Neural cell (in vitro differentiated cells): ENCODE measurements around the gene TSPAN9. TPM values are rescaled to one million over a fixed set of nuclear protein-coding genes. Genes with fewer than 3 reads are reported as not detected.

Source experiments
- H2AFZ ChIP-seq: fragments of 200-600, 300-800 bp; sonication (generic), shearing (Covaris generic); 2 replicates; pipeline ENCODE4 v1.6.0; 2014; ENCODE audit warnings: low read depth, mild to moderate bottlenecking, antibody characterized with exemption, low read length, moderate library complexity
- H3F3A ChIP-seq: fragments of 200-600 bp; shearing (Covaris generic); 2 replicates; pipeline ENCODE4 v1.6.1; 2016; ENCODE audit warnings: mild to moderate bottlenecking, moderate library complexity, mixed read lengths, antibody characterized with exemption, low read length; ENCODE audit not compliant: insufficient read depth, poor library complexity, severe bottlenecking
- H3K27ac ChIP-seq: fragments of 200-600, 300-800 bp; sonication (generic), shearing (Covaris generic); 2 replicates; pipeline ENCODE4 v1.5.1; 2014; ENCODE audit warnings: mild to moderate bottlenecking, low read length, moderate library complexity
- H3K27me3 ChIP-seq: fragments of 300-800, 200-600 bp; sonication (generic), shearing (Covaris generic); 2 replicates; pipeline ENCODE4 v1.6.0; 2014; ENCODE audit warnings: mild to moderate bottlenecking, low read depth, low read length, moderate library complexity; ENCODE audit not compliant: insufficient read depth
- H3K36me3 ChIP-seq: fragments of 300-800, 200-600 bp; sonication (generic), shearing (Covaris generic); 2 replicates; pipeline ENCODE4 v1.5.1; 2014; ENCODE audit warnings: mild to moderate bottlenecking, antibody characterized with exemption, low read length, moderate library complexity; ENCODE audit not compliant: insufficient read depth
- H3K4me2 ChIP-seq: fragments of 300-800, 200-600 bp; sonication (generic), shearing (Covaris generic); 2 replicates; pipeline ENCODE4 v1.6.0; 2014; ENCODE audit warnings: mild to moderate bottlenecking, low read length
- H3K4me3 ChIP-seq: fragments of 300-800, 200-600 bp; sonication (generic), shearing (Covaris generic); 2 replicates; pipeline ENCODE4 v1.5.1; 2014; ENCODE audit warnings: mild to moderate bottlenecking, low read length, moderate library complexity
- H3K79me2 ChIP-seq: fragments of 200-600 bp; shearing (Covaris generic); replicated peaks from 2 replicates; pipeline ENCODE4 v1.6.0; 2014; ENCODE audit warnings: mild to moderate bottlenecking, low read length, moderate library complexity; ENCODE audit not compliant: insufficient read depth
- H3K9ac ChIP-seq: fragments of 300-800, 200-600 bp; sonication (generic), shearing (Covaris generic); 2 replicates; pipeline ENCODE4 v1.6.1; 2016; ENCODE audit warnings: mild to moderate bottlenecking, low read length, mixed read lengths
- H3K9me2 ChIP-seq: fragments of 200-600 bp; shearing (Covaris generic); 2 replicates; pipeline ENCODE4 v1.6.1; 2016; ENCODE audit warnings: mild to moderate bottlenecking, low read length, mixed read lengths; ENCODE audit not compliant: insufficient read depth
- H3K9me3 ChIP-seq: fragments of 200-600, 300-800 bp; sonication (generic), shearing (Covaris generic); 2 replicates; pipeline ENCODE4 v1.6.1; 2016; ENCODE audit warnings: mild to moderate bottlenecking, mixed run types, low read length, moderate library complexity, mixed read lengths
- H4K20me1 ChIP-seq: fragments of 200-600 bp; shearing (Covaris generic); 2 replicates; pipeline ENCODE4 v1.6.1; 2016; ENCODE audit warnings: mild to moderate bottlenecking, mixed run types; ENCODE audit not compliant: insufficient read depth
- CTCF ChIP-seq: fragments of 450-650 bp; IDR thresholded peaks from 2 replicates; pipeline ENCODE4 v1.5.1; 2014; ENCODE audit warnings: antibody characterized with exemption, mild to moderate bottlenecking, moderate library complexity; ENCODE audit not compliant: poor library complexity, severe bottlenecking
- EP300 ChIP-seq: fragments of 450-650 bp; conservative IDR thresholded peaks from 2 replicates; pipeline ENCODE4 v1.6.1; 2014; ENCODE audit warnings: antibody characterized with exemption, mild to moderate bottlenecking, moderate library complexity; ENCODE audit not compliant: poor library complexity, severe bottlenecking
- EZH2 ChIP-seq: fragments of 200-600, 300-800 bp; shearing (Covaris generic), sonication (generic); IDR thresholded peaks from 2 replicates; pipeline ENCODE4 v1.6.1; 2014; ENCODE audit warnings: antibody characterized with exemption, low read length, borderline replicate concordance, mild to moderate bottlenecking; ENCODE audit not compliant: insufficient read depth, poor library complexity, severe bottlenecking
- MXI1 ChIP-seq: fragments of 450-650 bp; conservative IDR thresholded peaks from 2 replicates; pipeline ENCODE4 v1.6.1; 2014; ENCODE audit warnings: antibody characterized with exemption, mild to moderate bottlenecking; ENCODE audit not compliant: poor library complexity, severe bottlenecking
- POLR2AphosphoS5 ChIP-seq: IDR thresholded peaks from 2 replicates; pipeline ENCODE4 v1.6.1; 2012
- RAD21 ChIP-seq: fragments of 450-650 bp; conservative IDR thresholded peaks from 2 replicates; pipeline ENCODE4 v1.6.1; 2014; ENCODE audit warnings: antibody characterized with exemption, mild to moderate bottlenecking, moderate library complexity
- REST ChIP-seq: IDR thresholded peaks from 2 replicates; pipeline ENCODE4 v1.6.1; 2012; ENCODE audit warnings: borderline replicate concordance
- SMC3 ChIP-seq: fragments of 450-650 bp; conservative IDR thresholded peaks from 2 replicates; pipeline ENCODE4 v1.6.1; 2014; ENCODE audit warnings: antibody characterized with exemption, mild to moderate bottlenecking, moderate library complexity; ENCODE audit not compliant: poor library complexity
- TAF1 ChIP-seq: IDR thresholded peaks from 2 replicates; pipeline ENCODE4 v1.6.1; 2012; ENCODE audit warnings: low read depth
- polyA plus RNA-seq: library from polyadenylated mRNA; depleted of rRNA; stranded (reverse); fragments of >200 nt; gene quantifications from 2 replicates; pipeline ENCODE4 v1.2.3, GENCODE V29; 2014

Gene TSPAN9
- polyA plus RNA-seq, 1 donor from 2014 or later: 11.9 TPM

DNA sequence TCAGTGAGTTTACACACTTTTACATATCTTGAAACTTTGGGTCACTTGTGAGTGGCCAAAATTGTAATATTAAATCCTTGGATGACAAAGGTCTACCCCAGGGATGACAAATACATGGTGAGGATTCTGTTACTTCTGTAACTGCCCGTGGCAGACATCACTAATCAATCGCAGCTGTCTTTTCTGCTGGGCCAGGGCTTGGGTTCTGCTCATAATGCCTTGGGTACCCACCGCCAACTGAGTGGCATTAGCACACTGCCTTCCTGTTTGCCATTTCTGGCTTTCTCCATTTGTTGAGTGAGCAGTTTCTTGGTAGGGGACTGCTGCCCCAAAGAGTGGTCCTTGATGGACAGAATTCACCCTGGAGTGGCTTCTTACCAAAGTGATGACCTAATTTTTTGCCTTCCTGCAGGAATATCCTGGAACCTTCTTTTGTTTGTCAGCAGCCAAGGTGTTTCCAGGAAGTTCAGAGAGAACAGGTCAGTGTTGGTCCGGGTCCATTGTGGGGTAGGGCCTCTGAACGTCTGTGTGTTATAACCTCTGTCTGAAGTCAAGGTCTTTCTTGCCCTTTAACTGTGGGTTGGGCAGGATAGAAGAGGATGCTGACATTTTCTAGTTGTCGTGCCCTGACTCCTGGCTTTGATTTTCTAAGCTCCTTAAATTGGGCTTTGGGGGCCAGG, 6.2 kb downstream of the TSPAN9 start:
- Histone ChIP-seq H3K79me2 (no peaks in the 10 kb centered on the region), H4K20me1 (no peaks in the 10 kb centered on the region), H3K4me2 (no peak overlapping the region), H3K4me3 (no peak overlapping the region), H3K27me3 (no peaks in the 10 kb centered on the region), H3K9me2 (no peaks in the 10 kb centered on the region), H3K9ac (no peak overlapping the region), H3K27ac (no peak overlapping the region), H3F3A (no peaks in the 10 kb centered on the region), H3K9me3 (no peaks in the 10 kb centered on the region), H2AFZ (no peak overlapping the region), H3K36me3 (no peaks in the 10 kb centered on the region)
- no peak for TF ChIP-seq EZH2
- TF ChIP-seq POLR2AphosphoS5: no peak
- no peak for TF ChIP-seq EP300
- no peak for TF ChIP-seq REST
- TF ChIP-seq SMC3: no peak
- TF ChIP-seq TAF1: no peak
- TF ChIP-seq CTCF: no peak
- TF ChIP-seq MXI1: no peak
- TF ChIP-seq RAD21: no peak

- Histone ChIP-seq H2AFZ (no peak overlapping the region), H3K27ac (no peak overlapping the region)
Observed at GRCh38 chr12:3083921-3084347, 6.8 kb downstream of the TSPAN9 start.

More at GRCh38 chr12:3083921-3084347, 6.8 kb downstream of the TSPAN9 start:
- no peaks in the 10 kb centered on the region for H3K79me2 ChIP-seq
- H3K36me3 ChIP-seq: no peaks in the 10 kb centered on the region
- no peaks in the 10 kb centered on the region for H3F3A ChIP-seq
- no peak overlapping the region for H3K9ac ChIP-seq
- H3K9me3 ChIP-seq: no peaks in the 10 kb centered on the region
- H4K20me1 ChIP-seq: no peaks in the 10 kb centered on the region
- H3K4me2 ChIP-seq: no peak overlapping the region
- H3K27me3 ChIP-seq: no peaks in the 10 kb centered on the region
- TF ChIP-seq RAD21: no peak
- no peaks in the 10 kb centered on the region for H3K9me2 ChIP-seq
- no peak overlapping the region for H3K4me3 ChIP-seq
